HG02943 (cell line): ENCODE data around the gene SPRED2.
A peak's percentile ranks its signal among the peaks of the same experiment; 100 is the strongest.

Source experiments
- ATAC-seq: cut with Tn5 transposase; IDR thresholded peaks from one replicate; pipeline ENCODE4 v1.9.1; 2021; ENCODE audit warnings: mild to moderate bottlenecking, low read depth, moderate library complexity; ENCODE audit not compliant: unreplicated experiment

The SPRED2 gene

GRCh38 chr2:65316072-65316471 lies 116.3 kb downstream of the SPRED2 start:
- ATAC-seq = no peak

- ATAC-seq = no peak
Observed at GRCh38 chr2:65314801-65315441, 117.5 kb downstream of the SPRED2 start.

GRCh38 chr2:65313954-65314256 lies 118.5 kb downstream of the SPRED2 start:
- no peak for ATAC-seq

- no peak for ATAC-seq
Observed at GRCh38 chr2:65313126-65313953, 119.1 kb downstream of the SPRED2 start.

- no peak for ATAC-seq
Observed at GRCh38 chr2:65311596-65311995, 120.8 kb downstream of the SPRED2 start.

GRCh38 chr2:65311049-65311448 lies 121.3 kb downstream of the SPRED2 start:
- ATAC-seq = no peak

- ATAC-seq = no peak
Observed at GRCh38 chr2:65309699-65310098, 122.7 kb downstream of the SPRED2 start.

- no peak for ATAC-seq
Observed at GRCh38 chr2:65305934-65306333, 126.5 kb downstream of the SPRED2 start.

- peak; percentile 85 for ATAC-seq
Observed at GRCh38 chr2:65300761-65301711, 131.4 kb downstream of the SPRED2 start.

- ATAC-seq = no peak
Observed at GRCh38 chr2:65300134-65300760, 132.2 kb downstream of the SPRED2 start.

- ATAC-seq = no peak
Observed at GRCh38 chr2:65299246-65299645, 133.2 kb downstream of the SPRED2 start.

GRCh38 chr2:65298089-65298488 lies 134.3 kb downstream of the SPRED2 start:
- ATAC-seq = no peak

- no peak for ATAC-seq
Observed at GRCh38 chr2:65297544-65297943, 134.9 kb downstream of the SPRED2 start.

GRCh38 chr2:65296971-65297370 lies 135.4 kb downstream of the SPRED2 start:
- ATAC-seq = no peak

- ATAC-seq = no peak
Observed at GRCh38 chr2:65294701-65295100, 137.7 kb downstream of the SPRED2 start.

- no peak for ATAC-seq
Observed at GRCh38 chr2:65294136-65294535, 138.3 kb downstream of the SPRED2 start.

GRCh38 chr2:65293376-65293775 lies 139.0 kb downstream of the SPRED2 start:
- ATAC-seq = no peak

- no peak for ATAC-seq
Observed at GRCh38 chr2:65292461-65293011, 139.9 kb downstream of the SPRED2 start.

- ATAC-seq = no peak
Observed at GRCh38 chr2:65292106-65292400, 140.3 kb downstream of the SPRED2 start.
